Endothelial cell of umbilical vein (primary cell): ENCODE results near the gene PTAR1.

Experiments used
- CTCF ChIP-seq, 2 donors: IDR thresholded peaks; 1 replicate in 1 of 2; 2 replicates in 1 of 2; pipeline ENCODE4 v1.5.1; 2011; ENCODE audit warnings: low read length in 2 of 2, mild to moderate bottlenecking in 2 of 2, moderate library complexity in 2 of 2, control low read depth in 1 of 2, inconsistent platforms in 1 of 2, low read depth in 1 of 2; ENCODE audit not compliant: insufficient read depth in 1 of 2; ENCODE audit errors: extremely low read depth in 1 of 2
- MAX ChIP-seq: IDR thresholded peaks from 2 replicates; pipeline ENCODE4 v1.6.1; 2011; ENCODE audit not compliant: insufficient read depth, insufficient read length
- POLR2A ChIP-seq: IDR thresholded peaks from 2 replicates; pipeline ENCODE4 v1.6.1; 2012; ENCODE audit warnings: low read depth, mild to moderate bottlenecking, control low read depth, low read length

- TF ChIP-seq CTCF (IDR thresholded peaks at IDR 0.05; ENCODE audit: extremely low read depth in 1 of 2, insufficient read depth in 1 of 2, low read depth in 1 of 2, low read length in 2 of 2) (no peak), MAX (no peak), POLR2A (no peak)
Observed at GRCh38 chr9:69671311-69671878, 88.4 kb downstream of the PTAR1 start.
